Fibroblast of pulmonary artery (primary cell): ENCODE measurements around the gene GADL1.

Source experiments
- DNase-seq: peaks from one replicate; pipeline ENCODE4 v3.0.0-alpha.2; 2010; ENCODE audit warnings: low read depth
- H3K4me3 ChIP-seq: replicated peaks from 2 replicates; pipeline ENCODE4 v1.5.1; 2011; ENCODE audit warnings: low read depth, mild to moderate bottlenecking, control low read depth, low read length, moderate library complexity
- CTCF ChIP-seq: IDR thresholded peaks from 2 replicates; pipeline ENCODE4 v1.5.1; 2011; ENCODE audit warnings: mild to moderate bottlenecking, control low read depth, low read length, inconsistent platforms; ENCODE audit errors: missing control alignments

The GADL1 gene

GRCh38 chr3:30777426-30778113, 116.9 kb downstream of the GADL1 start:
- TF ChIP-seq CTCF = no peak
- no peak overlapping the region for H3K4me3 ChIP-seq
- no peak for DNase-seq

- no peak for TF ChIP-seq CTCF
- no peak for DNase-seq
- H3K4me3 ChIP-seq = no peak overlapping the region
Observed at GRCh38 chr3:30776186-30776815, 118.2 kb downstream of the GADL1 start.

GRCh38 chr3:30775040-30775439, 119.4 kb downstream of the GADL1 start:
- TF ChIP-seq CTCF = no peak
- DNase-seq = no peak

GRCh38 chr3:30774062-30774461, 120.4 kb downstream of the GADL1 start:
- no peak for TF ChIP-seq CTCF
- DNase-seq = no peak
- no peak overlapping the region for H3K4me3 ChIP-seq

More at GRCh38 chr3:30775040-30775439, 119.4 kb downstream of the GADL1 start:
- H3K4me3 ChIP-seq = no peak overlapping the region

GRCh38 chr3:30770387-30770786, 124.1 kb downstream of the GADL1 start:
- DNase-seq = peak; percentile 83
- no peak overlapping the region for H3K4me3 ChIP-seq
- TF ChIP-seq CTCF = no peak

GRCh38 chr3:30768703-30769550, 125.5 kb downstream of the GADL1 start:
- DNase-seq = peak; percentile 77
- H3K4me3 ChIP-seq = no peak overlapping the region
- peak; percentile 94 for TF ChIP-seq CTCF
